ENCODE data around the gene BIRC7.
A peak's percentile ranks its signal among the peaks of the same experiment; 100 is the strongest.

DNA sequence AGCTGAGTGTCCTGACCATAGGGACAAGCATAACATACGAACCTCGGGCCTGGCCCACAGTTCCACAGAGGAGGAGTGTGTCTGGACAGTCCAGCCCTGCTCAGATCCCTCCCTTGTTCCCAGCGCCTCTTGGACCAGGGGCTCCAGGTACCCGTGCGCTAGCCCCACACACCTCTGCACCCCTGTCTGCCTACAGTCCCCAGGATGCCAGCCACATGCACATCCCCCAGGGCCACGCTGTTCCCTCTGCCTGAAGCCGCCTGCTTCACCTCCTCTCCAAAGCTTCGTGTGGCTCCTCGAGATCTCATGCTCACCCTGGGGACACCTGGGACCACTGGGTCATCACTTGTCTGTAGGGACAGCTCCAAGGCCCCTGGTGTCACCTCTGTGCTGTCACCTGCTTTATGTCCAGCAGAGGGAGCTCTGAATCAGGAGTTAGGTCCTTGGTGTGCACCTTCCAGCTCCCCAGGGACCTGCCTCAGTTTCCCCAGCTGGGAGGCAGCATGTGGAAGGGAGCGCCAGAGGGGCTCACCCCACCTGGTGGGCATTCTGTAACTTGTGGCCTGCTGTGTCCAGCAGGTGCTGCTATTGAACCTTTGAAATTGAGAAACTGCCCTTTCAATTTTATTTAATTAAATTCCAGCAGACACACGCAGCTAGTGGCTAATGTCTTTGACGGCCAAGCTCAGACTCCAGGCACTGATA, 12.4 kb upstream of the BIRC7 start:
- TF ChIP-seq, protein P1, sequence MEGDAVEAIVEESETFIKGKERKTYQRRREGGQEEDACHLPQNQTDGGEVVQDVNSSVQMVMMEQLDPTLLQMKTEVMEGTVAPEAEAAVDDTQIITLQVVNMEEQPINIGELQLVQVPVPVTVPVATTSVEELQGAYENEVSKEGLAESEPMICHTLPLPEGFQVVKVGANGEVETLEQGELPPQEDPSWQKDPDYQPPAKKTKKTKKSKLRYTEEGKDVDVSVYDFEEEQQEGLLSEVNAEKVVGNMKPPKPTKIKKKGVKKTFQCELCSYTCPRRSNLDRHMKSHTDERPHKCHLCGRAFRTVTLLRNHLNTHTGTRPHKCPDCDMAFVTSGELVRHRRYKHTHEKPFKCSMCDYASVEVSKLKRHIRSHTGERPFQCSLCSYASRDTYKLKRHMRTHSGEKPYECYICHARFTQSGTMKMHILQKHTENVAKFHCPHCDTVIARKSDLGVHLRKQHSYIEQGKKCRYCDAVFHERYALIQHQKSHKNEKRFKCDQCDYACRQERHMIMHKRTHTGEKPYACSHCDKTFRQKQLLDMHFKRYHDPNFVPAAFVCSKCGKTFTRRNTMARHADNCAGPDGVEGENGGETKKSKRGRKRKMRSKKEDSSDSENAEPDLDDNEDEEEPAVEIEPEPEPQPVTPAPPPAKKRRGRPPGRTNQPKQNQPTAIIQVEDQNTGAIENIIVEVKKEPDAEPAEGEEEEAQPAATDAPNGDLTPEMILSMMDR (IDR thresholded peaks at IDR 0.05): peak; percentile 61 to 73 (median 70)
- no peak for TF ChIP-seq POLR2A (IDR thresholded peaks at IDR 0.05)

Measured in right lobe of liver (tissue), 4 donors.